Kasumi-1 (cell line): ENCODE results near the gene GHITM.
"Not testable (repeated sequence)": the region's sequence is repeated elsewhere in the genome, so short reads cannot be mapped to it uniquely, and the experiment has no call there.

Experiments used
- DNase-seq, 2 experiments: peaks; one replicate each; lab custom pipeline; 2025; lab: John Stamatoyannopoulos, UW

Gene GHITM

DNA sequence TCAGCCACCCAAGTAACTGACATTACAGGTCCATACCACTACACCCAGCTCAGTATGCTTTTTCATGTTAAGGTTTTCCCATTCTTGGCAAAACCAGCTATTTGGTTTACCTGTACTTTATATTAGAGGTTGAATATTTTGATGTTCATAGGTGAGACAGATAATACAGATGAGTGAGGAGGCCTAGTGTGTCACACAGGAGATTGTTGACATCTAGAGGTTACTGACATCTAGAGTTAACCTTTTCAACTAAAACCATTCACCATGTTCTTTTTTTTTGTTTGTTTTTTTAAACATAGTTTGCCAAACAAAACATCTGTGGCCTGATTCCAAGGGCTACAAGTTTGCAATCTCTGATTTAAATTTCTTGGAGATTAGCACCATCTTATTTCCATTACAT, 8.0 kb downstream of the GHITM start:
- DNase-seq, result no peak

GRCh38 chr10:84148006-84148597, 8.8 kb downstream of the GHITM start:
- DNase-seq, result peak; percentile 83 to 84

DNA sequence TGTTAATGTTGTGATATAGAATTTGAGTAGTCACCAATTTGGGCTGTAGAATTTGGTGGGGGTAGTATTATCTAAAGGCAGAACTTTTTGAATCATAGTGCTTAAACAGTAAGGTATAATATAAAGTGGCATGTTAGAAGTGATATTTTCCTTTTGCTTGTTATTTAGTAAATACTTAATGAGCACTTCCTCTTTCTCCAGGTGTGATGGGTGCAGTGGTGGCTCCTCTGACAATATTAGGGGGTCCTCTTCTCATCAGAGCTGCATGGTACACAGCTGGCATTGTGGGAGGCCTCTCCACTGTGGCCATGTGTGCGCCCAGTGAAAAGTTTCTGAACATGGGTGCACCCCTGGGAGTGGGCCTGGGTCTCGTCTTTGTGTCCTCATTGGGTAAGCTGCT, 10.5 kb downstream of the GHITM start:
- DNase-seq, result no peak

DNA sequence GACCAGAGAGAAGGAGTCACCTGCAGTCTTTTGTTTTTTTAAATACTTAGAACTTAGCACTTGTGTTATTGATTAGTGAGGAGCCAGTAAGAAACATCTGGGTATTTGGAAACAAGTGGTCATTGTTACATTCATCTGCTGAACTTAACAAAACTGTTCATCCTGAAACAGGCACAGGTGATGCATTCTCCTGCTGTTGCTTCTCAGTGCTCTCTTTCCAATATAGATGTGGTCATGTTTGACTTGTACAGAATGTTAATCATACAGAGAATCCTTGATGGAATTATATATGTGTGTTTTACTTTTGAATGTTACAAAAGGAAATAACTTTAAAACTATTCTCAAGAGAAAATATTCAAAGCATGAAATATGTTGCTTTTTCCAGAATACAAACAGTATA, 13.5 kb downstream of the GHITM start:
- DNase-seq, result no peak

GRCh38 chr10:84155521-84155920, 16.2 kb downstream of the GHITM start:
- DNase-seq, result no peak

GRCh38 chr10:84156009-84156408, 16.7 kb downstream of the GHITM start:
- no peak for DNase-seq

- DNase-seq, result peak; percentile 95 to 96
These were observed 17.5 kb downstream of the GHITM start for GRCh38 chr10:84156768-84157167.

DNA sequence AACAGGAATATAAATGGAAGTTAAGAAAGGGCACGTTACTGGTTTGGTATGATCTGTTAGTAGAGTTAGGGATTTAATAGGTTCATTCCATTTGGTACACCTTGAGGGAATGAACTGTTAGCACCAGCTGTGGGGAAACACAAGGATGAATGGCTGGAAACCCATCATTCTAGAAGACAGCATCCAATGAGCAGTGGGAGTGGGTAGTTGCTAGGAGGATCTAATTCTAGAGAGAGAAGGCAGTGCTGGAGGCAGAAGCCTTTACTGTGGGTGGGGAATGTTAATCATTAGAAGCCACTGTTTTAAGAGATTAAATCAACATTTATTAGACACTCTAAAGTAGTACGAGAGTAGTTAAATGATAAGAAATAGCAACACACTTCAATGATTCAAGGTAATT, 18.8 kb downstream of the GHITM start:
- DNase-seq, result no peak

DNA sequence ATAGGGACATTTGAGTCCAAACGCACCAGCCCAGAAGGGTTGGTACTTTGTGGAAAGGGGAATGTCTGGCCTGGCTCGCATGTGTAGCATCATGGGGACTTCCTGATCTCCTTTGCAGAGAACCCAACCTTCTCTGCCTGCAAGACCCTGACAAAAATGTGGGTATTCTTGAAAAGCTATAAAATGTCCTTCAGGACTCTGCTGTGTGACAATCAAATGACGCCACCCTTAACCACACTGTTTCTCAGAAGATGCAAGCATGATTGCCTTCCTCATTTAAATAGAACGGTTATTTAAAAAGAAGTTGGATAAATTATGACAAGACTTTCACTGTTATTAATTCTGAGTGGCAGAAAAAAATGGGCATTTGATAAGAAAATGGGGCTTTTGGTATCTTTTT, 19.2 kb downstream of the GHITM start:
- DNase-seq, result peak in 1 of 2 experiments; percentile 27

DNA sequence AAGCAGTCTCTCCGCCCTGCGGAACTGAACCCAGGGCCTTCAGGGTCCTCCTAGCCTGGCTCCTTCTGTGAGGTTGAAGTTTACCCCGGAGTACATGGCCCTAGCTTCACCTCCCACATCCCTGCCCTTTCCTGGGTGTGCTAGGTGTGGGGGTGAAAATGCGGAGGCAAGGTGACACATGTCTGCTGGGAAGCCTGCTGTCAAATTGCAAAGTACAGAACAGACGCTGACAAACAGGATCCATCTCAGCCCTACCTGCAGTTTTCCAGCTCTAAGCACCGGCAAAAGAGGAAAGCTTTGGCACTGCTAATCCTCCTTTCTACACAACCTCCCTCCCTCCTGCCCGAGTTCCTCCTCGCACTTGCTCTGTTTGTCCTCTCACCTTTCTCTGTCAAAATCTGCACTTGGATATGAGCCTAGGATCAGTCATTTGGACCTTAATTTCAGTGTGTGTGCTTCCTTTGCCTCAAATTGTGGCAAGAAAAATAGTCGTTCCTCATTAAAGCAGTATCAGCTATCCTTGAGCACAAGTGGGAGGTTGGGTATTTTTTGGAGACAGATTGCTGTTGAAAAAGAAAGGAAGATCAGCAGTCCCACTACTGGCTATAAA, 19.9 kb downstream of the GHITM start:
- no peak for DNase-seq

DNA sequence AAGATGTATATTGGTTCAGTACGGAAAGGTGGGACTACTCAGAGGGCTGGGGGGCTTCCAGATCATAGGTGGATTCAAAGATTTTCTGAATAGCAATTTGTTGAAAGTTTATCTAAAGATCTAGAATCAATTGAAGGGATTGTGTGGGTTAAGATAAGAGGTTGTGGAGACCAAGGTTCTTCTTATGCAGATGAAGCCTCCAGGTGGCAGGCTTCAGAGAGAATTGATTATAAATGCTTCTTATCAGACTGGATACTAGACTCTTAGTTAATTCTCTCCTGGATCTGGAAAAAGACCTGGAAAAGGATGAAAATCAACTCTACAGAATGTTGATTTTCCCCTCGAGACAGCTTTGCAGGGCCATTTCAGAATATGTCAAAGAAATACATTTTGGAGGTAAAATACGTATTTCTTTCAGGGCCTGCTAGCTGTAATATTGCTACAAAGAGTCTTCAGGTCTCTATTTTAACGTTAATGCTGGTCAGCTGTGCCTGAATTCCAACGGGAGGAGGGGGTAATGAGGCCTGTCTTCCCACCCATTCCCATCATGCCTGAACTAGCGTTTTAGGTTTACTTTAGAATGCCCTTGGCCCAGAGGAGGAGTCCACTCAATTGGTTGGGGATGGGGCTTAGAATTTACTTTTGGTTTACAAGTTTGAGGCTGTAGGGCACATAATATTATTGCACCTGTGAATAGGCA, 21.5 kb downstream of the GHITM start:
- no peak for DNase-seq

GRCh38 chr10:84163996-84164395, 24.7 kb downstream of the GHITM start:
- DNase-seq, result no peak

DNA sequence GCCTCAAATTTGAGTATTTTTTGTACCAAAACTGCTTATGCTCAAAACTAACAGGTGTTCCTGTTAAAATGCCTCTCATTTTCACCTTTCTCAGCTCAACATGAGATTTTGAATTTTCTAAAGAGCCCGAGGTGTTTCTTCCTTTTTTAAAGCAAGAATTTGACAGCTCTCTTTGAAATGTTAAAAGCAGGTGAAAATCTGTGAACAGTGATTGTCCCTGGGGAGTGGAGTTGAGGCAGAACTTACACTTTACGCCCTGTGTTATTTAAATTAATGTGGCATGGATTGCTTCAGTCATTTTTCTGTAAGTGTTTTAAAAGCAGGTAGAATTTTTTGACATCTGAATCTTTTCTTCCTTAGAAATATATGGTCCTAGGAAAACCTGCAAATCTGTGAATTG, 25.1 kb downstream of the GHITM start:
- DNase-seq, result no peak

GRCh38 chr10:84166620-84167288, 27.4 kb downstream of the GHITM start:
- no peak for DNase-seq

- DNase-seq, result not testable (repeated sequence)
These were observed 28.0 kb downstream of the GHITM start for GRCh38 chr10:84167289-84167653.

DNA sequence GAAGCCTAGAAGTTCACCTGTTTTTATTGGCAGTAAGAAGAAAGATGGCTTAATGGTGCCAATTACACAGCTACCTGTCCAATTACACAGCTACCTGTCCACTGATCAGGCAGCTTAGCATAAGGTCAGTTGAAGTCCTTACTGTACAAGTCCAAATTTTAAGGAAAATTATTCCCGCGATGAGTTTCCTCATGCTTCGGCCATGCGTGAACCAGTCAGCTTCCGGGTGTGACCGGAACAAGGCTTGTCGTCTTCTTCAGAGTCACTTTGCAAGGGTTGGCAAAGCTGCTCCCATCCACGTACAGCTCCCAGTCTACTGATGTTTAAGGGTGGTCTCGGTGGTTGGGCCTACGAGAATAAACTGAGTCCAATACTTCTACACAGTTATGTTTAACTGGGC, 29.1 kb downstream of the GHITM start:
- DNase-seq, result not testable (repeated sequence)

DNA sequence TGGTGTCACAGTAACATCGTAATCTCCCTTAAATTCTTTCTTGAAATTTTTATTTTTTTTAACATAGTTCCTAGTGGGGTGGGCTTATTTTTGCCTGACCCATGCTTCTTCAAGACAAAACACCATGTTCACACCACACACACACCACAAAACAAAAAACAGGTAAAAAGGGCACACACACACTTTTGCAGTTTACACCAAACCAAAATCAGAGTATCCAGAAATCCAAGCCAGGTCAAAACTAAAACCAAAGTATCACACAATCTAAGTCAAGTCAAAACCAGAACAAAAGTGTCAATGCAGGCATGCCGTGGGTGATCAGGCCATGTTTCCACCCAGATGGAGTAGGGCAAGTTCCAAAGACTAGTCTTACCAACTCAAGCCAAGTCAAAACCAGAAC, 31.9 kb downstream of the GHITM start:
- DNase-seq, result not testable (repeated sequence)

- DNase-seq, result not testable (repeated sequence)
These were observed 32.6 kb downstream of the GHITM start for GRCh38 chr10:84171700-84172466.

GRCh38 chr10:84172467-84173356, 33.4 kb downstream of the GHITM start:
- DNase-seq, result no peak

GRCh38 chr10:84173501-84173929, 34.2 kb downstream of the GHITM start, which contains the start of gene GPR15LG:
GPR15LG (plus strand) TSS chr10:84173801; CDS start chr10:84173852, 51 bp downstream.
- no peak for DNase-seq

GRCh38 chr10:84175436-84175835, 36.1 kb downstream of the GHITM start:
- no peak for DNase-seq
